Stimulated activated CD4-positive, alpha-beta T cell treated with anti-CD3 and anti-CD28 coated beads, Interleukin-4, amount 100 ng/mL, for 24 hours (primary cell): ENCODE results near the gene LAX1.
"Not testable (repeated sequence)": the region's sequence is repeated elsewhere in the genome, so short reads cannot be mapped to it uniquely, and the experiment has no call there.

ENCODE experiments used
- DNase-seq: peaks from one replicate; pipeline ENCODE4 v3.0.0-alpha.2; 2020

LAX1 gene, protein sequence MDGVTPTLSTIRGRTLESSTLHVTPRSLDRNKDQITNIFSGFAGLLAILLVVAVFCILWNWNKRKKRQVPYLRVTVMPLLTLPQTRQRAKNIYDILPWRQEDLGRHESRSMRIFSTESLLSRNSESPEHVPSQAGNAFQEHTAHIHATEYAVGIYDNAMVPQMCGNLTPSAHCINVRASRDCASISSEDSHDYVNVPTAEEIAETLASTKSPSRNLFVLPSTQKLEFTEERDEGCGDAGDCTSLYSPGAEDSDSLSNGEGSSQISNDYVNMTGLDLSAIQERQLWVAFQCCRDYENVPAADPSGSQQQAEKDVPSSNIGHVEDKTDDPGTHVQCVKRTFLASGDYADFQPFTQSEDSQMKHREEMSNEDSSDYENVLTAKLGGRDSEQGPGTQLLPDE

DNA sequence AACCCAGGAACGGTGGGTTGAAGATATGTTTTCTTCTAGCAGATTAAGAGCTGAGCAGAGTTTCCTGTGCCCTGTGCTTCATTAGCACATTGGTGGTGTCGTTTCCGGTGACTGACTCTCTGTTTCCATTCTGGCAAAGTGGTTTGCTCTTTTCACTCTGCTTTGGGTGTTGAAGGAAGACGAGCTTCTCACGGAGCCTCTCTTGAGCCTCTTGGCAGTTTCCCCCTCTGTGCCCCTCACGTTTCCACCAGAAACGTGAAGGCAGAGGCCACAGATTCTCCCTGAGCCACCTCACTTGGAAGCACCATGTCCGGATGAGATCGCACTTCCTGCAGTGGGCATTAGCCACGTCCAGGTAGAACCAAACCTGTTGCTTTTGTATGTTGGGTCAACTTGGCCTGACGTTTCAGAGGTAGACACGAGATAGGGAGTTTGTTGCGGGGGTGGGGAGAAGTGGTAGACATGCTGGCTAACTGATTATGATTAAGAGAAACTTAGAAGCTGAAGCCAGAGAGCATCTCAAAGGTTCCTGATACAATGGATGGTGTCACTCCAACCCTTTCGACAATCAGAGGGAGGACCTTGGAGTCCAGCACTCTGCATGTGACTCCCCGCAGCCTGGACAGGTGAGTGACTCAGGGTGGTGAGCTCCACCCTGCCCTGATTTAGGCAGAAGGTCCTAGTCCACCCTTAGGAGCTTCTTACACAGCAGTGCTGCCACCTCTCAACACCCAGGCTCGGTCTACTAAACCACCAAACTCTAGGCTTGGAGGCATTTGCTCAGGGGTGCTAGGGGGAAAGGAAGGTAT, at the start of gene LAX1:
Gene LAX1, plus strand, starts transcription at position 155 of the 809 bp plus-strand sequence. Its CDS starts 383 bp downstream, at position 538.
- DNase-seq: peak; percentile 84

DNA sequence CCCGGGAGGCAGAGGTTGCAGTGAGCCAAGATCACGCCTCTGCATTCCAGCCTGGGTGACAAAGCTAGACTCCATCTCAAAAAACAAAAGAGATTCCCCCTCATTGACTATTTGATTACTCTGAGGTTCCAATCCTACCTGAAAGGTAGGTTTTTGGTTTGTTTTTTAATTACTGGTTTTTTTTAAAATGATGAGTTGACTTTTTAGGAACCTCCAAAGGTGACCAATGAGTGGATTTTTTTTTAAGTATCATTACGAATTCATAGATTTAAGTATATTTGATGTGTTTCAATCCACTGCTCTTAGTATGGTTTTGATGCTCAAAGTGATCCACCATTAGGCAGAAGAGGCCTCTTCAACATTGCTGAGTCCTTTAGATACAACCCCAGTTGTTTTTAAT, 47.9 kb upstream of the LAX1 start:
- no peak for DNase-seq

- no peak for DNase-seq
Measured at GRCh38 chr1:203720242-203720641, 44.7 kb upstream of the LAX1 start.

- no peak for DNase-seq
Measured at GRCh38 chr1:203722909-203723308, 42.1 kb upstream of the LAX1 start.

DNA sequence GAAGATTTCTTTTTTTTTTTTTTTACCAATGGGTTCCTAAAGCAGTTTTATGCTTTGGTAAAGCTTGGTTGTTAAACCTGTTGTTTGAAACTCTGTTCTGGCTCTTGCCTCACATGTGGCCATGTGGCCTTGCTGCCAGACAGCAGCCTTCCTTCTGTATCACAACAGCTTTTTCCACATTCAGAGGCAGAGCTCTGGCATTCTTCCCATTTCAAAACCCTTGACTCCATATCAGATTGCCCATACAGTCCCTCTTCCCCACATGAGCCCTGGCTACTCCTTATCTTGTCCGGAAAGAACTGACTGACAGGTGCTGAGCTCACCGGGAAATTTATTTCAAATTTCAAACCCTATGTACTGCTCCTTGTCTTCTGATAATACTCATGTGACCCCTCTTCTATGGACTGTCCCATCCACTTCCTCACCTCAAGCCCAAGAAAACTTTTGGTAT, 38.5 kb upstream of the LAX1 start:
- DNase-seq: no peak

DNA sequence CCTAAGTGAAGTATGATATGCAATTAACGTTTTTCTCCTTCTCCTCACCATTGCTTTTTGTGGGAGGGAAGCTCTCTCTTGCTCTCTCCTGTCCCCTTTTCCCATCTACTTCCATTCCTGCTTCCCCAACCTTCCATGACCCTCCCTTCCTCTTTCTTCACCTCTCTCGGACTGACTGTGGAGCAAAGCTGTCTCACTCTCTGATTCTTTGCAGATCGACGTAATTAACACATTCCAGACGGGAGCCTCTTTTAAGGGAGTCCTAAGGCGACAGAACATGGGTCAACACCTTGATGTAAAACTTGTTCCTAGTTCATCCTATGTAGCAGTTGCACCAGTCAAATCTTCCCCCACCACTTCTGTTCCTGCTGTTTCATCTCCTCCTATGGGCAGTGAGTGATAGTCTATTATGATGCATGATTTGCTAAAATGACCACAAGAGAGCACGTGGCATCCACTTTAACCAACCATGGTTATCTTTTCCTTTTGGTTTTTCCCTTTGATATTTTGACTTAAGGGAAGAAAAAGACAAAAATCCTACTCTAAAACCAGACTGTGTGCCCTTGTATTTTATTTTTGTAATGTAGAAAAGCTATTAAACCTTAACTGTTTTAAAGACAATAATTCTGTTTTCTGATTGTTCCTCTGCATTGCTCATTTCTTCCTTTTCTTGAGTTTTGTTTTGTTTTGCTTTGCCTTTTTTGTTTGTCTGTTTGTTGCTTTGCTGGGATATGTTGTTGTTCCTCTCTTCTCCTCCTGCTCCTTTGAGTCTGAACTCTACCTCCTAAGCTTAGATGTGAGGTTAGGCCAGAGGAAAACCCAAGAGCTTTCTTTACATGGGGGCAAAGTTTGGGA, 31.7 kb upstream of the LAX1 start:
- DNase-seq: no peak

GRCh38 chr1:203742436-203742835, 22.5 kb upstream of the LAX1 start:
- DNase-seq: no peak

DNA sequence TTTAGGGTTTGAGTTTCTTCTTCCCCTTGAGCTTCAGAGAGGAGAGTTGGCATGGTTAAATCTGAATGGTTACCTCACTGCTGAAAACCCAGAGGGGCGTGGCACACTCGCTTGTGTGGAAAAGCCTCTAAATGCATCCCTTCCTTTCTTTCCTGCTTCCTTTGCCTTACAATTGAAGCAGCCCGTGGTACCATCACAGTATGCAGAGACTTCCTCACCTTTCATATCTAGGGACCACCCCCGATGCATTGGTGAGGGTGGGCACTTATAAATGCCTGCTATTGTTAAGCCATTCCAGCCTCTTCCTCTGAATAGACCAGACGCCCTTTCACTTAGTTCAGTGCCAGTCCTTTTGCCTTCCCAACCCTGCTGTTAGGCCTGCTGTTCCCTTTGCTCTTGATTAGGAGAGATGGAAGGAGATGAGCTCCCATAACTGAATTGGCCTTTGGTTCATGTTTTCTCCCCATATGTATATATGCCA, 21.9 kb upstream of the LAX1 start:
- DNase-seq: no peak

- DNase-seq: peak; percentile 29
Measured at GRCh38 chr1:203744075-203744972, 20.7 kb upstream of the LAX1 start.

DNA sequence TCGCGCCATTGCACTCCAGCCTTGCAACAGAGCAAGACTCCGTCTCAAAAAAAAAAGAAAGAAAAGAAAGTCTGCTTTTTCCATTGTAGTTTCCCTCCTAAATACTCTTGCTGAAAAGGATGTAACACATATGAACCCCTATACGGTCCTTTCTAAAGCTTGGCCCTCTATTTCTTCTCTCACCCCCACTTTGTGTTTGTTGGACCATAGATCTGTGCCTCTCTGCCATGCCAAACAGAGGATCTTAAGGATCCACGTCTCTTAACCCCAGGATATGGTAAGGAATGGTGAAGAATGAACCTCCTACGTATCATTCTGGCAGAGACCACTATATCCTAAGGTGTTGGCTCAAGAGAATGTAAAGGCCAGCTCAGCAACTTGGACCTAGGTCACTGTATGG, 18.7 kb upstream of the LAX1 start:
- no peak for DNase-seq

DNA sequence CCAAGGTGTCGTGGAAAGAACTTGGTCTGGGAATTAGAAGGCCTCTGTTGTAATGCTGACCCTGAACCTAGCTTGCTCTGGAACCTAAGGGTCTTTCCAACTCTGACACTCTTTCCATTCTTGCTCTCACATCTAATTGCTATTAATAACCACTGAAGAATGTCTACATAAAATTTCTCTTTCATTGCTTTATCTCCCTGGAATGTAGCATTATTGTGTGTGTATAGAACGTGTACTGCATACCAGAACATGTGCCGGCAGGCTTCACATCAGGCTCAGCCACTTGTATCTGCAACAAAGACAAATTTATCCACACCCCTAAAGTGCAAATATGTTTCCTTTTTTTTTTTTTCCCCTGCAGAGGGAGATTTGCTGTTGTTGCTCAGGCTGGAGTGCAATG, 13.9 kb upstream of the LAX1 start:
- DNase-seq: no peak

- not testable (repeated sequence) for DNase-seq
Measured at GRCh38 chr1:203751618-203752361, 13.2 kb upstream of the LAX1 start.

DNA sequence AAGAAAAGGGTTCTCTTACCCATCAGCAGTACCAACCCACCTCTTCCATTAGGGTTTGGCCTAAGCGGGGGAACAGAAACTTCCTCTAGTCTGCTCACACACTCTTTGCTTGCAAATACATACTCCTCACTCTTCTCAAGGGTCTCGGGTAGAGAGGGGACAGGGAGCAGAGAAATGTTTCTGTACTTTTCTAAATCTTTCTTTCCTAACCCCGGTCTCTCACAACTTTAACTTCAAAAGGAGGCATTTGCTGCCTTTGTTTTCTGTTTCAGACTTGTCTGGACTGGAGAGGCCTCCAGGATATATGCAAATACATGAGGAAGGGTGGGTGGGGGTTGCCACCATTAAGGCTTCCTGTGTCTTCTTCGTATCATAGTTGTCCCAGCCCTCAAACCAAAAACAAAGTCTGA, 10.5 kb upstream of the LAX1 start:
- peak; percentile 27 for DNase-seq

DNA sequence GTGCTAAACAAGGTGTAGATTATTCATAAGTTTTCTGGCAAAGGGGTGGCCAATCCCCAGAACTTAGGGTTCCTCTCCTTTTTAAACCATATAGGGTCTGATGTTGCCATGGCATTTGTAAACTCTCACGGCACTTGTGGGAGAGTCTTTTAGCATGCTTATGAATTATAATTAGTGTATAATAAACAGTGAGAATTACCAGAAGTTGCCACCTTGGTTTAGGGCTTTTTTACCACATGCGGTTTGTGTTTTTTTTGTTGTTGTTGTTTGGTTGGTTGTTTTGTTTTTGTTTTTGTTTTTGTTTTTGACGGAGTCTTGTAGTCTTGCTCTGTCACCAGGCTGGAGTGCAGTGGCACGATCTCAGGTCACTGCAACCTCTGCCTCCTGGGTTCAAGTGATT, 8.9 kb upstream of the LAX1 start:
- DNase-seq: no peak

DNA sequence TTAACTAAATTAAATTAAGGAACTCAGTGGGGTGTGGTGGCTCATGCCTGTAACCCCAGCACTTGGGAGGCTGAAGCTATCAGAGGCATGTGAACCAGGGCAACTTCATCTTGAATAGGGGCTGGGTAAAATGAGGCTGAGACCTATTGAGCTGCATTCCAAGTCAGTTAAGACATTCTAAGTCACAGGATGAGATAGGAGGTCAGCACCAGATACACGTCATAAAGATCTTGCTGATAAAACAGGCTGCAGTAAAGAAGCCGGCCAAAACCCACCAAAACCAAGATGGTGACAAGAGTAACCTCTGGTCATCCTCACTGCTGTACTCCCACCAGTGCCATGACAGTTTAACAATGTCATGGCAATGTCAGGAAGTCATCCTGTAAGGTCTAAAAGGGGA, 6.2 kb upstream of the LAX1 start:
- not testable (repeated sequence) for DNase-seq

DNA sequence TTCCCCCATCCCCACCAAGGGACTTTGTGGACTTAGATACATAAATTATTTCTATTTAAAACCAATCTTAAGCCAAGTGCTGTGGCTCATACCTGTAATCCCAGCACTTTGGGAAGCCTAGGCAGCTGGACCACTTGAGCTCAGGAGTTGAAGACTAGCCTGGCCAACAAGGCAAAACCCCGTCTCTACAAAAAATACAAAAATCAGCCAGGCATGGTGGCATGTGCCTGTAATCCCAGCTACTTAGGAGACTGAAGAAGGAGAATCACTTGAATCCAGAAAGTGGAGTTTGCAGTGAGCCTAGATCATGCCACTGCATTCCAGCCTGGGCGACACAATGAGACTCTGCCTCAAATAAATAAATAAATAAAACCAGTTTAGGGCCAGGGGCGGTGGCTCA, 4.5 kb upstream of the LAX1 start:
- DNase-seq: no peak

- DNase-seq: not testable (repeated sequence)
Measured at GRCh38 chr1:203761958-203762357, 3.0 kb upstream of the LAX1 start.

- no peak for DNase-seq
Measured at GRCh38 chr1:203763505-203763904, 1.5 kb upstream of the LAX1 start.

DNA sequence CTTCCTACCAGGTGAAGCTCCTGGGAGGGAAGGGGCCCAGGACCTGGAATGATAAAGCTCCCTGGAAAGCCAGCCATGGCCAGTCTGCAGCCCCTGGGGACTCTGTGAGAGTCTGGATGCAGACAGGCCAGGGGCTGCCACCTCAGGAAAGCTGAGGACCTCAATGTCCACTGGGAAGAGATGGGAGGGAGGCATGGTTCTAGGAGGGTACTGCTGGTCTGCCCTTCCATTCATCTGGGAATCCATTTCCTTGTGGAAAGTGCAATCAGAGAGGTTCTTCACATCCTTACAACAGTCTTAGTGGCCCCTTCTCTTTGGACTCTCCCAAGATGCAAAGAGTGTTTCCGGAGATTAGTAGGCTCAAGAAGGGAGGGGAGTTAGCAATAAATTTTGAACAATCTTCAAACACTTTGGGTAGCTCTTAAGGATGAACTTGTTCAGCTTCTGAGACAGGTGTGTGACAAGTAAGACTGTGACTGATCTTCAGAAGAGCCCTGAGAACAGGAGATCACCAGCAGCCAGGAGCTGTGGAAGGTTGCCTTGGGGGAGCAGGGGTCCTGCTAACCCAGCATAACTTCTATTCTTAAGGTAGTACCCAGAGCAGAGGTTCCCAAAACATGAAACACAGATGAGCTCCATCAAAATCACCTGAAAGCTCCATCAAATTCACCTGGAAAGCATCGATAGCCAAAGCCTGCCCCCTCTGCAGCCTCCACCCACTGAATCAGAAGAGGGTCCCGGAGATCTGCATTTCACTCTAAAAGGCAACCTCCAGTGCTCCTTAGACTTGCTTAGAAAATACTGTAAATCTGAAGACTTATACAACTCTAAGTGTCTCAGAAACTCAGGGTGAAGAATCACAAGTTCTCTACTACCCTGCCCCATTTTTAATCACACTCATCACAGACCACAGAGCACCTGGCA, 616 bp upstream of the LAX1 start:
- DNase-seq: no peak

DNA sequence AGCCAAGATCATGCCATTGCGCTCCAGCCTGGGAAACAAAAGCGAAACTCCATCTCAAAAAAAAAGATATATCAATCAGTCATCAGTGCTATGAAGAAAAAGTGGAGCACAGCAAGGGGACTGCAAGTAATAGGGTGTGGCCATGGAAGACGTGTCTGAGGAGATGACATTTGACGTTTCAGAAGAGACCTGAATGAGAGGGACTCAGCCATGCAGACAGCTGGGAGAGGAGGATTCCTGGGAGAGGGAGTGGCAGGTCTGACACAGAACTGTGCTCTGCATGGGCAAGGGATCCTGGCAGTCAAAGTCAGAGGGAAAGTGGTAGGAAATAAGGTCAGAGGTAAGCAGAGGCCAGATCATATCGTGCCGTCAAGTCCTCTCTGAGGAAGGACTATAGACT, 3.3 kb downstream of the LAX1 start:
- DNase-seq: no peak
